HUES48 (cell line): Measurements from ENCODE around the gene GOLIM4.
"Not testable (repeated sequence)": the region's sequence is repeated elsewhere in the genome, so short reads cannot be mapped to it uniquely, and the experiment has no call there.

ENCODE experiments used
- H3K27ac ChIP-seq: one replicate; pipeline ENCODE4 v1.7.0; 2013; ENCODE audit warnings: low read depth, low read length, inconsistent platforms
- H3K27me3 ChIP-seq: 2 replicates; pipeline ENCODE4 v1.6.1; 2013; ENCODE audit warnings: mild to moderate bottlenecking, low read length; ENCODE audit not compliant: control insufficient read depth, insufficient read depth
- H3K36me3 ChIP-seq: 2 replicates; pipeline ENCODE4 v1.6.1; 2013; ENCODE audit warnings: low read length; ENCODE audit not compliant: control insufficient read depth, insufficient read depth
- H3K4me1 ChIP-seq: 2 replicates; pipeline ENCODE4 v1.6.1; 2013; ENCODE audit warnings: mild to moderate bottlenecking, low read length; ENCODE audit not compliant: control insufficient read depth, insufficient read depth
- H3K4me3 ChIP-seq: 2 replicates; pipeline ENCODE4 v1.5.1; 2013; ENCODE audit warnings: mild to moderate bottlenecking, low read depth, low read length
- H3K9ac ChIP-seq: 2 replicates; pipeline ENCODE4 v1.6.1; 2013; ENCODE audit warnings: mild to moderate bottlenecking, low read depth, low read length, moderate library complexity
- H3K9me3 ChIP-seq: 2 replicates; pipeline ENCODE4 v1.6.1; 2013; ENCODE audit warnings: low read length; ENCODE audit not compliant: control insufficient read depth, insufficient read depth

The GOLIM4 gene, protein sequence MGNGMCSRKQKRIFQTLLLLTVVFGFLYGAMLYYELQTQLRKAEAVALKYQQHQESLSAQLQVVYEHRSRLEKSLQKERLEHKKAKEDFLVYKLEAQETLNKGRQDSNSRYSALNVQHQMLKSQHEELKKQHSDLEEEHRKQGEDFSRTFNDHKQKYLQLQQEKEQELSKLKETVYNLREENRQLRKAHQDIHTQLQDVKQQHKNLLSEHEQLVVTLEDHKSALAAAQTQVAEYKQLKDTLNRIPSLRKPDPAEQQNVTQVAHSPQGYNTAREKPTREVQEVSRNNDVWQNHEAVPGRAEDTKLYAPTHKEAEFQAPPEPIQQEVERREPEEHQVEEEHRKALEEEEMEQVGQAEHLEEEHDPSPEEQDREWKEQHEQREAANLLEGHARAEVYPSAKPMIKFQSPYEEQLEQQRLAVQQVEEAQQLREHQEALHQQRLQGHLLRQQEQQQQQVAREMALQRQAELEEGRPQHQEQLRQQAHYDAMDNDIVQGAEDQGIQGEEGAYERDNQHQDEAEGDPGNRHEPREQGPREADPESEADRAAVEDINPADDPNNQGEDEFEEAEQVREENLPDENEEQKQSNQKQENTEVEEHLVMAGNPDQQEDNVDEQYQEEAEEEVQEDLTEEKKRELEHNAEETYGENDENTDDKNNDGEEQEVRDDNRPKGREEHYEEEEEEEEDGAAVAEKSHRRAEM

DNA sequence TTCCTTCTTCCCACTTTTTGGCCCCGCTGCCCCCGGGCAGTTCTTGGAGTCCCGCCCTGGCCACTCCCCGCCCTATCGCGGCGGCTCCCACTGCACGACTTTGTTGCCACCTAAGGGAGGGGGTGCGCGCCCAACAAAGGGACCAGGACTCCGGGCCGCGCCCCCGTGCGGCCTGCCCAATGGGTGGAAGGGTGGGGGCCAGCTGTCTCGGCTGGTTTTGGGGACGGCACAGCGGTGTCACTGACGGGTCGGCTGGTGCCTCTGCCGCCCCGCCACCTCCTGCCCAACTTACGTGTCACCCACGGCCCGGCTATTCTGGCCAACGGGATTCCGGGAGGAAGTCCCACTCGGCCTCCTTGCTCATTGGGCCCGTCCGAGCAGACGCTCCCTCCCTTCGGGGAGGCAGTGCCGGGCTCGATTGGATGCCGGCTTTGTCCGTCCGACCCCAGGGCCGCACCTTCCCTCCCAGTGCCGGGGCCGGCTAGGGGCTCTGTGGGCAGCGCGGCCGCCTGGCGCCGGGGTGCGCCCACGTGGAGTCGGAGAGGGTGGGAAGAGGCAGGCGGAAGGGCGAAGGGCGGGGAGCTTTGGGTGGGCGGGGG lies at the start of gene GOLIM4:
Gene GOLIM4, minus strand, starts transcription at position 314 of the 599 bp plus-strand sequence. CDS start 639 bp downstream, outside the sequence.
- peak within 1 kb of the TSS; percentile 91 for H3K27ac ChIP-seq
- peaks cover 43% of the 10 kb centered on the region for H3K4me1 ChIP-seq
- peak within 1 kb of the TSS; percentile 64 for H3K9ac ChIP-seq
- H3K36me3 ChIP-seq = no peaks in the 10 kb centered on the region
- peak within 1 kb of the TSS; percentile 97 for H3K4me3 ChIP-seq
- H3K9me3 ChIP-seq = no peaks in the 10 kb centered on the region
- no peaks in the 10 kb centered on the region for H3K27me3 ChIP-seq

DNA sequence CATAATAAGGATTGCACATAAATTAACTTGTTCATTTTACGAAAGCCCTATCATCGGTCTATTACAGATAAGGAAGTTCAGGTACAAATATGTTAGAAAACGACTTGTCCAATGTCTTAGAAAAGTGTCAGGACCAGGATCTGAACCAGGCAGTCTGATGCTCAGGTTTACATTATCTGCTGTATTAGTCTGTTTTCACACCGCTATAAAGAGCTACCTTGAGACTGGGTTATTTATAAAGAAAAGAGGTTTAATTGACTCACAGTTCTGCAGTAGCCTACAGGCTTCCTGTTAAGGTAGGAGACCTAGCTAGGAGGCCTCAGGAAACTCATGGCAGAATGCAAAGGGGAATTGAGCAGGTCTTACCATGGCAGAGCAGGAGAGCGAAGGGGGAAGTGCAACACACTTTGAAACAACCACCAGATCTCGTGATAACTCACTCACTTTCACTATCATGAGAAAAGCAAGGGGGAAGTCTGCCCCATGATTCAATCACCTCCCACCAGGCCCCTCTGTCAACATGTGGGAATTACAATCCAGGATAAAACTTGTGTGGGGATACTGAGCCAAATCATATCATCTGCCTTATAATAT lies 45.8 kb upstream of the GOLIM4 start:
- peaks cover 9% of the 10 kb centered on the region for H3K4me1 ChIP-seq
- no peak overlapping the region for H3K9ac ChIP-seq
- H3K36me3 ChIP-seq = no peaks in the 10 kb centered on the region
- H3K4me3 ChIP-seq = no peak overlapping the region
- H3K27me3 ChIP-seq = no peaks in the 10 kb centered on the region
- no peak overlapping the region for H3K27ac ChIP-seq
- no peaks in the 10 kb centered on the region for H3K9me3 ChIP-seq

DNA sequence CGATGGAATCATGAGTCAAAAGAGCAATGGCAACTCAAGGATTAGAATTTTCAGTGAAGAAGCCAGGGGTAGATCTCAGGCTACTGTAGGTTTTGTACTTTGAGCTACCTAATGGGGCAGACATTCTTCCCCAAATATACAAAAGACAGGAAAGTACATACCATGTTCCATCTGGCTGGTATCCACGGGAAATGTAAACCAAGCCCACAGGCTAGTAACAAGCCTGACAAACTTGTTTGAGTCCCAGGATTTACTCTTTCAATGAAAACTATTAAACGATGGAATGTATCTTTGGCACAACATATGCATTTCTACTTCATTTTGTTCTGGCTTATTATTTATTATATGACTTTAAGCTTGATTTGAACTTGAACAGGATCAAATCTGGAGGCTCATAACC lies 44.2 kb upstream of the GOLIM4 start:
- Histone ChIP-seq H3K9me3 (no peaks in the 10 kb centered on the region), H3K36me3 (no peaks in the 10 kb centered on the region), H3K27ac (no peak overlapping the region), H3K27me3 (no peaks in the 10 kb centered on the region), H3K9ac (no peak overlapping the region), H3K4me3 (no peak overlapping the region), H3K4me1 (peaks cover 9% of the 10 kb centered on the region)

DNA sequence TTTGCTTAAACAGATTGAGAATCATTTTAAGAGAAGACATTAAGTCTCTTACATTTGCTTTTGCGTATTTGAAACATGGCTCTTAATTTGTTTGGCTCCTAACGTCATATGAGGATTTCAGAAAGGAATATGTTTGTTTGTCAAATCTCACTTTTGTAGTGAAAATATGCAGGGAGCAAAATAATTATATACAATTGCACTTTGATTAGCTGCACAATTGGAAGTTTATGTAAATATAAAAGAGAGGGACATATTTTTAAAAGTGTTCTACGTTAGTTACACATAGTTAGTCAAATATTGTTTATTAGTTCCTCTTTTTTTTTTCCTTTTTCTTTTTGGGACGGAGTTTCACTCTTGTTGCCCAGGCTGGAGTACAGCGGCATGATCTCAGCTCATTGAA lies 42.7 kb upstream of the GOLIM4 start:
- Histone ChIP-seq H3K9ac (no peak overlapping the region), H3K36me3 (no peaks in the 10 kb centered on the region), H3K27ac (no peak overlapping the region), H3K9me3 (no peaks in the 10 kb centered on the region), H3K4me1 (peaks cover 9% of the 10 kb centered on the region), H3K4me3 (no peak overlapping the region), H3K27me3 (no peaks in the 10 kb centered on the region)

DNA sequence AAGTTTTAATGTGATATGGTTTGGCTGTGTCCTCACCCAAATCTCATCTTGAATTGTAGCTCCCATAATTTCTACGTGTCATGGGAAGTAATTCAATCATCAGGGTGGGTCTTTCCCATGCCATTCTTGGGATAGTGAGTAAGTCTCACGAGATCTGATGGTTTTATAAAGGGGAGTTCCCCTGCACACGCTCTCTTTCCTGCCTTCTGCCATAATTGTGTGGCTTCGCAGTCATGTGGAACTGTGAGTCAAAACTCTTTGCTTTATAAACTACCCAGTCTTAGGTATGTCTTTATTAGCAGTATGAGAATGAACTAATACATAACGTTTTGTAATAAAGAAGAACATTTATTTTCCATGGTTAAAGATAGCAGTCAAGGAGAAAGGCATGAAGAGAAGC lies 39.2 kb upstream of the GOLIM4 start:
- Histone ChIP-seq H3K36me3 (no peaks in the 10 kb centered on the region), H3K9ac (no peak overlapping the region), H3K9me3 (no peaks in the 10 kb centered on the region), H3K4me1 (no peaks in the 10 kb centered on the region), H3K4me3 (no peak overlapping the region), H3K27ac (no peak overlapping the region), H3K27me3 (no peaks in the 10 kb centered on the region)

DNA sequence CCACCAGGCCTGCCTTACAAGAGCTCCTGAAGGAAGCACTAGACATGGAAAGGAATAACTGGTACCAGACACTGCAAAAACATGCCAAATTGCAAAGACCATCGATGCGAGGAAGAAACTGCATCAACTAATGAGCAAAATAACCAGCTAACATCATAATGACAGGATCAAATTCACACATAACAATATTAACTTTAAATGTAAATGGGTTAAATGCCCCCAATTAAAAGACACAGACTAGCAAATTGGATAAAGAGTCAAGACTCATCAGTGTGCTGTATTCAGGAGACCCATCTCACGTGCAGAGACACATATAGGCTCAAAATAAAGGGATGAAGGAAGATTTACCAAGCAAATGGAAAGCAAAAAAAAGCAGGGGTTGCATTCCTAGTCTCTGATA lies 34.5 kb upstream of the GOLIM4 start:
- not testable (repeated sequence) for H3K9ac ChIP-seq, H3K4me1 ChIP-seq, H3K4me3 ChIP-seq, H3K36me3 ChIP-seq, H3K27ac ChIP-seq, H3K27me3 ChIP-seq
- peaks cover 13% of the 10 kb centered on the region for H3K9me3 ChIP-seq

DNA sequence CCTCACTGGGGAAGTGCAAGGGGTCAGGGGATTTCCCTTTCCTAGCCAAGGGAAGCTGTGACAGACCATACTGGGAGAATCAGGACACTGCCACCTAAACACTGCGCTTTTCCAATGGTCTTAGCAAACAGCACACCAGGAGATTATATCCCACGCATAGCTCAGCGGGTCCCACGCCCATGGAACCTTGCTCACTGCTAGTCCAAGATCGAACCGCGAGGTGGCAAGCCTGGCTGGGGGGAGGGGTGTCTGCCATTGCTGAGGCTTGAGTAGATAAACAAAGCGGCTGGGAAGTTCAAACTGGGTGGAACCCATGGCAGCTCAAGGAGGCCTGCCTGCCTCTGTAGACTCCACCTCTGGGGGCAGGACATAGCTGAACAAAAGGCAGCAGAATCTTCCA lies 32.7 kb upstream of the GOLIM4 start:
- not testable (repeated sequence) for H3K4me1 ChIP-seq, H3K36me3 ChIP-seq, H3K4me3 ChIP-seq, H3K27ac ChIP-seq, H3K9ac ChIP-seq, H3K27me3 ChIP-seq
- peaks cover 13% of the 10 kb centered on the region for H3K9me3 ChIP-seq

DNA sequence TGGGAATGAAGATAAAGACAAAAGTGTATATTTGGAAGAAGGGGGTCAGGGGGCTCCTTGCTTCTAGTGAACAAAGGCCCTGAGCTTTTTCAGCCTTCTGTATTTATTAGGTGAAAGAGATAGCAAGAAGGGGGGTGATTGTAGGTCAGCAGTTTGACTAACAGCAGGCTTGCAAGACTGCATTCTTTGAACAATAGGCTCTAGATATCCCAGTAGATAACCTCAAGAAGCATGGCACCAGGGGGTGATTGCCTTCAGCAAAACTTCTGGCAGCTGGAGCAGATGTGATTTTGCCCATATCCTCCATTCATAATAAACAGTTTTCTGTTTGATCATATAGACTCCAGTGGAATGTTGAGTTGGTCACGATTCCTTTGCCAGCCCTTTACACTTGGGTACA lies 31.7 kb upstream of the GOLIM4 start:
- Histone ChIP-seq H3K4me3 (no peak overlapping the region), H3K27me3 (no peaks in the 10 kb centered on the region), H3K9me3 (peaks cover 13% of the 10 kb centered on the region), H3K9ac (no peak overlapping the region), H3K36me3 (no peaks in the 10 kb centered on the region), H3K27ac (no peak overlapping the region), H3K4me1 (no peaks in the 10 kb centered on the region)

DNA sequence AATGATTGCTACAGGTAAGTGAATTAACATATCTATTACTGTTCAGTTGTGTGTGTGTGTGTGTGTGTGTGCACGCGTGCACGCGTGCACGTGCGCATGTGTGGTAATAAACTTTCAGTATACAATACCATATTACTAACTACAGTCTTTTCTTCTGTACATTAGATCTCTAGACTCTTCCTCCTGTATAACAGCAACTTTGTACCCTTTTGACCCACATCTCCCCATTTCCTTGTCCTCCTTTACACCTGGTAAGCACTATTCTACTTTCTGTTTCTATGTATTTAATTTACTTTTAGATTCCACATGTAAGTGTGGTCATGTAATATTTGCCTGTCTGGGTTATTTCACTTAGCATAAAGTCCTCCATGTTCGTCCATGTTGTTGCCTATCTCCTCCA lies 29.1 kb upstream of the GOLIM4 start:
- Histone ChIP-seq H3K4me1 (no peaks in the 10 kb centered on the region), H3K27me3 (no peaks in the 10 kb centered on the region), H3K36me3 (no peaks in the 10 kb centered on the region), H3K9ac (no peak overlapping the region), H3K4me3 (no peak overlapping the region), H3K27ac (no peak overlapping the region), H3K9me3 (peaks cover 13% of the 10 kb centered on the region)

DNA sequence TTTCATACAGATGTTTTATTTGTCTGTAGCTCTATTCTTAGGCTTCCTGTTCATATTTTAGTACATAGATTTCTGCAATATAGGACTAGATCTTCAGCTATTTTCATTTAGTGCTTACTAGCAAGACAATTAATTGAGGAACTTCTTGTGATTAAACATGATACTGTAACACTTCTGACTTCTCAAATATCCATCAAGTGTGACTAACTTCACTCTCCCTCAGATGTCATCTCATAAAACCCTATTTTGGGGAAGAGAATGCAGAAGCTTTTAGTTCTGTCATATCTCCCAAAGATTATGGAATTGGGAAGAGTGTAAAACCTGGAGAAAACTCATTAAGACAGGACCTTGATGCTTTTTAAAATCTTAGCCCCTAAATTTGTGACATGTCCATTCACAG lies 28.6 kb upstream of the GOLIM4 start:
- Histone ChIP-seq H3K4me3 (no peak overlapping the region), H3K9me3 (peaks cover 13% of the 10 kb centered on the region), H3K36me3 (no peaks in the 10 kb centered on the region), H3K27me3 (no peaks in the 10 kb centered on the region), H3K4me1 (no peaks in the 10 kb centered on the region), H3K9ac (no peak overlapping the region), H3K27ac (no peak overlapping the region)
